Peyer's patch (tissue), 4 donors: Measurements from ENCODE around the gene MPHOSPH6.

Source experiments
- CTCF ChIP-seq, 6 experiments: fragments of 450-650 bp in 4 of 6; fragments of 200-600 bp in 2 of 6; sonication (generic) in 1 of 6; IDR thresholded peaks; one replicate each; pipeline ENCODE4 v1.5.1; 2017 to 2019; ENCODE audit warnings: antibody characterized with exemption in 6 of 6, mild to moderate bottlenecking in 3 of 6, moderate library complexity in 1 of 6
- POLR2A ChIP-seq, 2 donors: fragments of 450-650 bp; IDR thresholded peaks; one replicate each; pipeline ENCODE4 v1.5.1; 2017; ENCODE audit warnings: antibody characterized with exemption in 2 of 2, mild to moderate bottlenecking in 2 of 2, moderate library complexity in 2 of 2

GRCh38 chr16:82157534-82157812 is 12.6 kb downstream of the MPHOSPH6 start:
- TF ChIP-seq CTCF (IDR thresholded peaks at IDR 0.05): no peak
- TF ChIP-seq POLR2A (IDR thresholded peaks at IDR 0.05): no peak
